Vagina (tissue), 2 donors: Measurements from ENCODE around the gene ZSCAN4.

Experiments
- POLR2A ChIP-seq, 2 donors: fragments of 450-650 bp; IDR thresholded peaks; one replicate each; pipeline ENCODE4 v1.6.1; 2017; ENCODE audit warnings: antibody characterized with exemption in 2 of 2, mild to moderate bottlenecking in 2 of 2, moderate library complexity in 2 of 2
- POLR2AphosphoS5 ChIP-seq, 2 donors: sonication (generic); formaldehyde crosslinking; IDR thresholded peaks; one replicate each; pipeline ENCODE4 v1.9.0; 2017; ENCODE audit warnings: antibody characterized with exemption in 2 of 2, mild to moderate bottlenecking in 2 of 2, low read depth in 1 of 2; ENCODE audit not compliant: insufficient read depth in 1 of 2
- TF ChIP-seq, protein P1 (sequence below), 3 experiments: fragments of 450-650 bp in 2 of 3; fragments of 200-600 bp in 1 of 3; sonication (generic) in 1 of 3; IDR thresholded peaks; one replicate each; pipeline ENCODE4 v1.5.1; 2017 to 2019; ENCODE audit warnings: antibody characterized with exemption in 3 of 3, mild to moderate bottlenecking in 2 of 3, moderate library complexity in 2 of 3

- TF ChIP-seq POLR2A (IDR thresholded peaks at IDR 0.05): no peak
- TF ChIP-seq POLR2AphosphoS5 (IDR thresholded peaks at IDR 0.05; ENCODE audit: insufficient read depth in 1 of 2, low read depth in 1 of 2): no peak
- TF ChIP-seq, protein P1, sequence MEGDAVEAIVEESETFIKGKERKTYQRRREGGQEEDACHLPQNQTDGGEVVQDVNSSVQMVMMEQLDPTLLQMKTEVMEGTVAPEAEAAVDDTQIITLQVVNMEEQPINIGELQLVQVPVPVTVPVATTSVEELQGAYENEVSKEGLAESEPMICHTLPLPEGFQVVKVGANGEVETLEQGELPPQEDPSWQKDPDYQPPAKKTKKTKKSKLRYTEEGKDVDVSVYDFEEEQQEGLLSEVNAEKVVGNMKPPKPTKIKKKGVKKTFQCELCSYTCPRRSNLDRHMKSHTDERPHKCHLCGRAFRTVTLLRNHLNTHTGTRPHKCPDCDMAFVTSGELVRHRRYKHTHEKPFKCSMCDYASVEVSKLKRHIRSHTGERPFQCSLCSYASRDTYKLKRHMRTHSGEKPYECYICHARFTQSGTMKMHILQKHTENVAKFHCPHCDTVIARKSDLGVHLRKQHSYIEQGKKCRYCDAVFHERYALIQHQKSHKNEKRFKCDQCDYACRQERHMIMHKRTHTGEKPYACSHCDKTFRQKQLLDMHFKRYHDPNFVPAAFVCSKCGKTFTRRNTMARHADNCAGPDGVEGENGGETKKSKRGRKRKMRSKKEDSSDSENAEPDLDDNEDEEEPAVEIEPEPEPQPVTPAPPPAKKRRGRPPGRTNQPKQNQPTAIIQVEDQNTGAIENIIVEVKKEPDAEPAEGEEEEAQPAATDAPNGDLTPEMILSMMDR (IDR thresholded peaks at IDR 0.05): no peak
These were observed 25.0 kb upstream of the ZSCAN4 start for GRCh38 chr19:57643734-57644133.
